ENCODE data around the gene JPH2.
"Not testable (repeated sequence)": the region's sequence is repeated elsewhere in the genome, so short reads cannot be mapped to it uniquely, and the experiment has no call there.

The JPH2 gene

GRCh38 chr20:44207126-44207723 lies 20.2 kb upstream of the JPH2 start:
- no peak for DNase-seq (ENCODE audit: insufficient read length, low spot score)
- no peak for TF ChIP-seq POLR2A (IDR thresholded peaks at IDR 0.05; ENCODE audit: low read depth, low read length)
- no peak for FAIRE-seq

- no peak for TF ChIP-seq POLR2A (IDR thresholded peaks at IDR 0.05; ENCODE audit: low read depth, low read length)
- DNase-seq (ENCODE audit: insufficient read length, low spot score), result no peak
- no peak for FAIRE-seq
Observed at GRCh38 chr20:44206132-44206531, 19.1 kb upstream of the JPH2 start.

- TF ChIP-seq POLR2A (IDR thresholded peaks at IDR 0.05; ENCODE audit: low read depth, low read length), result no peak
- FAIRE-seq, result no peak
- no peak for DNase-seq (ENCODE audit: insufficient read length, low spot score)
Observed at GRCh38 chr20:44204832-44205215, 17.8 kb upstream of the JPH2 start.

GRCh38 chr20:44204156-44204831 lies 17.3 kb upstream of the JPH2 start:
- TF ChIP-seq POLR2A (IDR thresholded peaks at IDR 0.05; ENCODE audit: low read depth, low read length), result no peak
- FAIRE-seq, result peak; percentile 91
- peak; percentile 66 for DNase-seq (ENCODE audit: insufficient read length, low spot score)

DNA sequence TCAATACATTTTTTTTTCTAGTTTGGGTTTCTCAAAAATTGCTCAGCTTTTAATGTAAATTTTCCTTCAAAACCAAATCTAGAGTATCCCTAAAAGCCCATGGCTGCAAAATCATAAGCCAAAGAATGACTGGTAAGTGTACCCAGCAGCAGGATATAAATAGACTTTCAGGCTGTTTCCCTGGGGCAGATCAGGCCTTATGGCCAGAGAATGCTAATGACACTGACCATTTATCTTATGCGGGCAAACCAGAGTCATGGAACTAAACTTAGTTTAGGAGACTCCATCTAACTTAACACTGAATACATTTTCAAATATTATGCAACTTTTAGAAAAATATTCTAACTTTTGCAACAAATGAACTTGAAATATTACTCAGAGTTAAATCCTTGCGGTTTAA lies 16.2 kb upstream of the JPH2 start:
- DNase-seq (ENCODE audit: insufficient read length, low spot score) (no peak), FAIRE-seq (no peak)

GRCh38 chr20:44200983-44201382 lies 14.0 kb upstream of the JPH2 start:
- FAIRE-seq (no peak), DNase-seq (ENCODE audit: insufficient read length, low spot score) (no peak)
- no peak for TF ChIP-seq POLR2A (IDR thresholded peaks at IDR 0.05; ENCODE audit: low read depth, low read length)

More for the DNA sequence above, 16.2 kb upstream of the JPH2 start:
- no peak for TF ChIP-seq POLR2A (IDR thresholded peaks at IDR 0.05; ENCODE audit: low read depth, low read length)

DNA sequence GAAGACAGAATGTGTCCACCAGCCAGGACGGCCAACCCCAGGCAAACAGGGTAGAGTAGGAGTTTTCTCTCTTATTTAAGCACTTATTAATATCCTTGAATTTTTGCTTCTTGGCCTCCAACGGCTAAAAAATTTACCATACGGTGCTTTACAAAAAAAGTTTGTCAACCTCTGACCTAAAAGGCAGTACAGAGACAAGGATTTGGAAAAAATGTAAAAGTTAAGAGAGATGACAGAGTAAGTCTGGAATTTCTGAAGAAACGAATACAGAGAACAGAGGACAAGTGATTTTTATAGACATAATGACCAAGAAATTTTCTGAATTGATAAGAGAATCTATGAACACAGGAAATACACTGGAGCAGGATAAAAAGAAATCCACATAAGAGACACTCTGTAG lies 13.4 kb upstream of the JPH2 start:
- no peak for TF ChIP-seq POLR2A (IDR thresholded peaks at IDR 0.05; ENCODE audit: low read depth, low read length)
- FAIRE-seq (no peak), DNase-seq (ENCODE audit: insufficient read length, low spot score) (no peak)

GRCh38 chr20:44199877-44200276 lies 12.9 kb upstream of the JPH2 start:
- FAIRE-seq, result no peak
- no peak for TF ChIP-seq POLR2A (IDR thresholded peaks at IDR 0.05; ENCODE audit: low read depth, low read length)
- DNase-seq (ENCODE audit: insufficient read length, low spot score), result no peak

DNA sequence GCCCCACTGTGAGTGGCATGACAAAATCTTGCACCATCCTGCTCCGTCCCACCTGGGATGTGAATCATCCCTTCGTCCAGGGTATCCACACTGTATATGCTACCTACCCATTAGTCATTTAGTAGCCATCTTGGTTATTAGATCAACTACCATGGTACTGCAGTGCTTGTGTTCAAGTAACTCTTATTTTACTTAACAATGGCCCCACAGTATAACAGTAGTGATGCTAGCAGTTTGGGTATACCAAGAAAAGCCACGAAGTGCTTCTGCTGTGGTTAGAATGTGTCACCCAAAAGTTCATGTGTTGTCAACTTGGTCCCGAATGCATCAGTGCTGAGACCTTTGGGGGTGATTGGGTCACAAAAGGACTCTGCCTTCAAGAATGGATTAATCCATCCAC lies 11.9 kb upstream of the JPH2 start:
- FAIRE-seq, result no peak
- no peak for TF ChIP-seq POLR2A (IDR thresholded peaks at IDR 0.05; ENCODE audit: low read depth, low read length)
- no peak for DNase-seq (ENCODE audit: insufficient read length, low spot score)

DNA sequence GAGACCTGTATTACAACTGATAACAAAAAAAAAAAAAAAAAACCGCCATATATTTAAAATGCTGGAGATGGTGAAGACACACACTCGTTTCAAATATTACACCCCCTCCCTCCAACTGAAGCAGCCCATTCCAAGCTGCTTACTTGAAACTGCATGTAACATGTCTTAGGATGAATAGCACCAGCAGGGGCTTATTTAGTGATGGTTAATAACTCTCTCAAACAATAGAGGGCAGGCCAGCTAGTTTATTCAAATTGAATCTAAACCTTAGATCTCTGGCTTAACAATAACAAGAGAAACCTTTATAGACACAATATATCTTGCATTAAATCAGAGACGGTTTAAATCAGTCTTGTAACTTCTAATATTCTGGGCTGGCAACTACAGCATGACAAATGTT lies 9.3 kb upstream of the JPH2 start:
- FAIRE-seq, result no peak
- no peak for DNase-seq (ENCODE audit: insufficient read length, low spot score)
- TF ChIP-seq POLR2A (IDR thresholded peaks at IDR 0.05; ENCODE audit: low read depth, low read length), result no peak

DNA sequence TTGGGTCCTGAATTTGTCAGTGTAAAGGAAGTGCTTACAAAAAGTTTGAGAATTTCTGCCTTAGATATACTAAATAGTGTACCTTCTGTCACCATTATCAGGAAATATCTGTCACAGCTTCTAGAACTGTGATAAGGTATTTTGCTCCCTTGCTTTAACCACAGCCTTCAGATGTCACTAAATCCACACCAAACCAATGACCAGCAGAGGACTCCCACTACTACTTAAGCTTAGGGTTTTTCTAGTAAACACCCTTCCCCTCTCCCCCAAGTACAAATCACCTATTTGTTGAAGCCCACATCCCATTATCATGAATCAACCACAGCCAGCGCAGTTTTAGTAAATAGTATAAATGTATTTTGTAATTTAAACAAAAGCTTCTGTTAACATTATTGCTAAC lies 8.6 kb upstream of the JPH2 start:
- TF ChIP-seq POLR2A (IDR thresholded peaks at IDR 0.05; ENCODE audit: low read depth, low read length), result no peak
- DNase-seq (ENCODE audit: insufficient read length, low spot score), result no peak
- FAIRE-seq, result no peak

GRCh38 chr20:44193801-44194200 lies 6.8 kb upstream of the JPH2 start:
- no peak for FAIRE-seq
- no peak for TF ChIP-seq POLR2A (IDR thresholded peaks at IDR 0.05; ENCODE audit: low read depth, low read length)
- DNase-seq (ENCODE audit: insufficient read length, low spot score), result no peak

- FAIRE-seq; DNase-seq (ENCODE audit: insufficient read length, low spot score): not testable (repeated sequence)
Observed at GRCh38 chr20:44191640-44192039, 4.7 kb upstream of the JPH2 start.

DNA sequence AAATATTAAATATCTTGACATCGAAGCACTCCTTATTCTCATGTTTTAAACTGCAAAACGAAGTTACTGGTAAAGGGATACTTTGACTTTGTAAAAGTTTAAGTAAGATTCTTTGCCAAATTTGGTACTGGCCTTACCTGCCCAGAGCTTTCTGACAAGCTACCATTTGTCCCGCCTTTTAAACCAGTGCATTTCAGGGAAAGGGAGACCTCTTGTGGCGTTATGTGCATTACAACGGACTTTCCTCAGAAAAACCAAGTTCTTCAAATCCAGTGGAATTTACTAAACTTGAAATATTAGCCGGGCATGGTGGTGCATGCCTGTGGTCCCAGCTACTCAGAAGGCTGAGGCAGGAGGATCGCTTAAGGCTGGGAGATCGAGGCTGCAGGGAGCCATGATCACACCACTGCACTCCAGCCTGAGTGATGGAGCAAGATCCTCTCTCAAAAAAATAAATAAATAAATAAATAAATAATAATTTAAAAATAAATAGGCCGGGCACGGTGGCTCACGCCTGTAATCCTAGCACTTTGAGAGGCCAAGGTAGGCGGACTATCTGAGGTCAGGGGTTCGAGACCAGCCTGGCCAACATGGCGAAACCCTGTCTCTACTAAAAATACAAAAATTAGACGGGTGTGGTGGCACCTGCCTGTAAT lies 3.3 kb upstream of the JPH2 start:
- DNase-seq (ENCODE audit: insufficient read length, low spot score); FAIRE-seq: not testable (repeated sequence)

GRCh38 chr20:44188752-44189151 lies 1.8 kb upstream of the JPH2 start:
- no peak for FAIRE-seq
- no peak for TF ChIP-seq POLR2A (IDR thresholded peaks at IDR 0.05; ENCODE audit: low read depth, low read length)
- DNase-seq (ENCODE audit: insufficient read length, low spot score), result no peak

Data from H54 (cell line).